DLD1 (cell line): ENCODE data around the gene OR4F3.
"Not testable (repeated sequence)": the region's sequence is repeated elsewhere in the genome, so short reads cannot be mapped to it uniquely, and the experiment has no call there.

Experiments
- in situ Hi-C: cut with HindIII; loops from 2 replicates; pipeline ENCODE4 v1.10.0; 2017; ENCODE audit warnings: low sequenced_read_pairs

The OR4F3 gene

GRCh38 chr5:181366968-181367367 lies at the start of gene OR4F3:
Gene OR4F3, plus strand, starts transcription at chr5:181367268.
- in situ Hi-C loops: not testable (repeated sequence)
